ENCODE data around the gene NTHL1.

NTHL1 gene

DNA sequence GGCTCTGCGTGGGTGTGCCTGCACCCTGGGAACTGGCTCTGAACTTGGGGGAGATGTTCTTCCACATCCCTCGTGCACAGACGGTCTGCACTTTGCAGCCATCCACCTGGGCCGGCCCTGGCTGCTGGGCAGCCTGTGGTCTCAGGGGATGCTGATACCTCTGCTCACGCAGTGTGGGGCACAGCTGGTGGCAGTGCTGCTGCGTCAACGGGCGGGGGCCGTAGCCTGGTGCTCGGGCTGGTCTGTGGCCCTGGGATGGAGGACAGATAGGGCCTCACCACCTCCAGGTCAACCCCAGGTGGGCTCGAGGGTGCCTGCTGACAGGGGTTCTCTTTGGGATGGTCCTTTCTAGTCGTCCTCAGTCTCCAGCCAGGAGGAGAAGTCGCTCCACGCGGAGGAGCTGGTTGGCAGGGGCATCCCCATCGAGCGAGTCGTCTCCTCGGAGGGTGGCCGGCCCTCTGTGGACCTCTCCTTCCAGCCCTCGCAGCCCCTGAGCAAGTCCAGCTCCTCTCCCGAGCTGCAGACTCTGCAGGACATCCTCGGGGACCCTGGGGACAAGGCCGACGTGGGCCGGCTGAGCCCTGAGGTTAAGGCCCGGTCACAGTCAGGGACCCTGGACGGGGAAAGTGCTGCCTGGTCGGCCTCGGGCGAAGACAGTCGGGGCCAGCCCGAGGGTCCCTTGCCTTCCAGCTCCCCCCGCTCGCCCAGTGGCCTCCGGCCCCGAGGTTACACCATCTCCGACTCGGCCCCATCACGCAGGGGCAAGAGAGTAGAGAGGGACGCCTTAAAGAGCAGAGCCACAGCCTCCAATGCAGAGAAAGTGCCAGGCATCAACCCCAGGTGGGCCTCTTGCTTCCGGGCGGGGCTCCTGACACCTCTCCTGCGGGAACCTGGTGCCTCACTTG is 36.5 kb upstream of the NTHL1 start:
- no peak for DNase-seq

DNA sequence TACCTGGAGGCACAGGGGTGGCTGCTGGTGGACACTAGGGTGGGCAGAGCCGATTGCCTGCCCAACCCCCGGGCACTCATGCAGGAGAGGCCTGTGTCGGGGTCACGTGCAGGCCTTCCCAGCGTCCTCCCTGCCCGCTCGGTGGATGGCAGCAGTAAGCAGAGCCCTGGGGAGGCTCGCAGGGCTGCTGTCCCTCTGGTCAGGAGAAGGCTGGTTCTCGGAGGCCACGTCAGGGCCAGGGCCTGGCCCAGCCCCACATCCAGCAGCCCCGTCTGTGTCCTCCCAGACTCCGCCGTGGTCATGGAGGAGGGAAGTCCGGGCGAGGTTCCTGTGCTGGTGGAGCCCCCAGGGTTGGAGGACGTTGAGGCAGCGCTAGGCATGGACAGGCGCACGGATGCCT is 35.8 kb upstream of the NTHL1 start:
- DNase-seq = no peak

DNA sequence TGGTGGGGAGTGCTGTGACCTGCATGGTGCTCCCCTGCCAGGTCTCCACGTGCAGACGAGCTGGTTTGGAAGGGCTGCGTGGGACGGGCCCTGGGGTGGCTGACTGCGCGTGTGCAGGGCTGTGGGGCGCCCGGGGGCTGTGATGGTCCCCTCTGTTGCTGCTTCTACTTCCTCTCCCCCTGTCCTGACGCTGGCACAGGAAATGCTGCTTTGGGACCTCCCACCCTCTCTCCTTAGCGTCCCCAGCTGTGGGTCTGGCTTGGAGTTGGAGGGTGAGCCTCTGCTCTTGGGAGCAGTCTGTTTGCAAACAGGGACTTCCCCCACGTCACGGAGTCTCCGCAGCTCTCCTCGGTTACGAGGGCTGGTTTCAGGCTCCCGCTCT is 35.3 kb upstream of the NTHL1 start:
- no peak for DNase-seq

DNA sequence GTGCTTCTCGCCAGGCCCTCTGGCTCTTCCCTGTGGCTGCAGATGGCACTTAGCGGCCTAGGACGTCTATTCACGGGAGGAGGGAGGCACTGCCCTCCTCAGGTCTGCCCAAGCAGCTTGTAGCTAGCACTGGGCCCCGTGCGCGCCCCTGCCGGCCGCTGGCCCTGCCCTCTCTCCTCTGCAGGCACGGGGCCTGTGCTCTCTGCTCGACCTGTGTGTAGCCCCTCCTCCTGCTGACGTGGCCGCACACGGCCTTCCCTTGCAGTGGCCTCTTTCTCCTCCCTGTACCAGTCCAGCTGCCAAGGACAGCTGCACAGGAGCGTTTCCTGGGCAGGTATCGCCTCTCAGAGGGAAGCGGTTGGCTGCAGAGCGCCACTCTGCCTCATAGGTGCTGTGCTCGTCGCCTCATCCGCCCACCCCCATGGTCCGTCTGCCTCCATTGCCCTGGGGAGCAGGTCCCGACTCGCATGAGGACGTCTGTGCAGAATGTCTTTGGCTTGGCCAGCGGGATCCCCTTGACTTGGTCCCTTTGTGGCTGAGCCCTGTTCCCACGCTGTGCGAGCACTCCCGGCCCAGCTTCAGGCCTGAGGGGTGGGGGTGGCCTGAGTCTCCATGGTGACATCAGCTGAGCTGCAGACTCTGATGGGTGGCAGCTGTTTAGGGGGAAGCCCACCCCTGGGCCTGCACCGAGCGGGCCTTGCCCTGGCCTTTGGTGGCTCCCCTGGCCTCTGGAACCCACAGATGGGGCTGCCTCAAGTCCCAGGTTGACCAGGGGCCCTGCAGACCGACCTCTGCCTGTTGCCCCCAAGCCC is 34.7 kb upstream of the NTHL1 start:
- DNase-seq = no peak

DNA sequence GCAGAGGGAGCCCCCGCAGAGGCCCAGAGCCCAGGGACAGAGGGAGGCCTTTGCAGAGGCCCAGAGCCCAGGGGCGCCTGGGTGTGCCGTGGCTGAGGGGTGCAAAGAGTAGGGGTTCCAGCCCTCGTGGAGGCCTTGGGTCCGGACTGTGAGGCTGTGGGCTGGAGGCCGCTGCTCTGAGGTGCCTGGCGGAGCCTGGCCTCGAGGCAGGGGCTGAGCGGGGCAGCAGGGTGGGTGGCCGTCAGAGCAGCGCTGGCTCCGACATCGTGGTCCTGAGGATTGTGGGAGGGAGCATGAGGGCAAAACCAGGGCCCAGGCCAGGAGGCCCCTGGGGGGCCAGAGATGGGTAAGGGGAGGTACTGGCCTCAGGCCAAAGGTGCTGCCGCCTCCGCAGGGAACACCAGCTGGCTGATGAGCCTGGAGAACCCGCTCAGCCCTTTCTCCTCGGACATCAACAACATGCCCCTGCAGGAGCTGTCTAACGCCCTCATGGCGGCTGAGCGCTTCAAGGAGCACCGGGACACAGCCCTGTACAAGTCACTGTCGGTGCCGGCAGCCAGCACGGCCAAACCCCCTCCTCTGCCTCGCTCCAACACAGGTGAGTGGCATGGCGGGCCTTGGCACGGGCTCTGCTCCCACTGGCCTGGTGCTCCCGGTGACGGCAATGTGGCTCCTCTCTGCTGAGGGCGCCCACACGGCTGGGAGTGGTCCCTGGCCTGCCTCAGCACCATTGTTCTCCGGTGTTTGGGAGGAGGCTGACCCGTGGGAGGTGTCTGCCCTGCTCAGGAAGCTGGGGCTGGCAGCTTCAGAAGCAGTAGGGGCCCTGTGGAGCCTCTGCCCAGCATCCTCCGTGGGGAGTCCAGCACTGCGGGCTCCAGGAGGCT is 33.8 kb upstream of the NTHL1 start:
- DNase-seq = no peak

DNA sequence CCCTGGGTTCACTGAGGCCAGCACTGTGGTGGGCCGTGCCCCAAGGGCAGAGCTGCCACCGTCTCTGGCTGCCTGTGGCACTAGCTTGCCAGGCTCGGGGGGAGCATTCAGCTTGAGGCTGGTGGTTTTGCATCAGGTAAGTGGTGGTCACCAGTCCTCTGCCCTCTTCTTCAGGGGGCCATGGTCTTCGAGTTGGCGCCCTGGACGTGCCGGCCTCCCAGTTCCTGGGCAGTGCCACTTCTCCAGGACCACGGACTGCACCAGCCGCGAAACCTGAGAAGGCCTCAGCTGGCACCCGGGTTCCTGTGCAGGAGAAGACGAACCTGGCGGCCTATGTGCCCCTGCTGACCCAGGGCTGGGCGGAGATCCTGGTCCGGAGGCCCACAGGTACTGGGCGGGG is 32.4 kb upstream of the NTHL1 start:
- DNase-seq = no peak

DNA sequence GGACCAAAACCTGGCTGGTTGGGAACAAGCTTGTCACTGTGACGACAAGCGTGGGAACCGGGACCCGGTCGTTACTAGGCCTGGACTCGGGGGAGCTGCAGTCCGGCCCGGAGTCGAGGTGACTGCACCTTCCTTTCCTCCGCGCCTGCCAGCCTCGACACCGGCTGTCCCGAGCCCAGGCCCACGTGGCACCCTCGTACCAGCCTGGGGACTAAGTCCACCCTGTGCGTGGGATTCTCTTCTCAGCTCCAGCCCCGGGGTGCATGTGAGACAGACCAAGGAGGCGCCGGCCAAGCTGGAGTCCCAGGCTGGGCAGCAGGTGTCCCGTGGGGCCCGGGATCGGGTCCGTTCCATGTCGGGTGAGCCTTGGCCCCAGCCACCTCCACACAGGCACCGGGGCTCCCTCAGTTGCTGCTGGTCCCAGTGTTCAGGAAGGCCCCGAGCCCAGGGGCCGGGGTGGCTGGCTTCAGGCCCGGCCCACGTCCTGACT is 31.7 kb upstream of the NTHL1 start:
- DNase-seq = no peak

DNA sequence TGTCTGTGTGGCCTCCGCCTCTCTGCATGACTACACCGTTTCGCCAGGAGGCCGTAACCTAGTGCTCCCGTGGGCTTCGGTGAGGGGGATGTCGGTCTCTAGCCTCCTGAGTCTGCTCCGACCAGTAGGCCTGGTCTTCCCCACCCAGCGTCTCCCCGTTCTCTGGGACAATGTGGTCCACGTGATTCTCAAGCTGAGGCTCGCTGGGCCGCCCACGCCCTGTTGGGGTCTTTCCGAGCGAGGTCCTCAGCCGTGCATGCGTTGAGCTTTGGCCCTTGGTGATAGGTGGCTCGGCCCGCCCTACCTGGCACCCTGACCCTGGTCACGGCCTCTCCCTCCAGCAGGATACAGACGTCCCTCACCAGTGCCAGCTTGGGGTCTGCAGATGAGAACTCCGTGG is 31.1 kb upstream of the NTHL1 start:
- DNase-seq = no peak

DNA sequence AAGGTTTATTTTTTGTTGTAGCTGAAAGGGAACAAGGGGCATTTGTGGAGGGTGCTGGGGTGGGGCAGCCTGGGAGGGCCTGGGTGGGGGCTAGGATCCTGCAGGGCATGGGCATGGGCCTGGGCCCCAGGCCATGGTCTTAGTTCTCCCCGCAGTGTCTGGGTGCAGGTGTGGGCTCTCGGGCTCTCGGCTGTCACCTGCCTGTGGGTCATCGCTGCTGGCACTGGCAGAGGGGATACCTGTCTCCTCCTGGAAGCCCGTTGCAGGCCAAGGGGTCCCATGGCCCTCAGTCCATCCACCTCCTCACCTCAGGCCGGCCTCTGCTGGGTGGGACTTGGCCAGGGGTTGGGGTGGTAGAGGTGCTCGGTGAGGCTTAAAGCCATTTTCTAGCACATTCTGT is 30.5 kb upstream of the NTHL1 start:
- DNase-seq = no peak

DNA sequence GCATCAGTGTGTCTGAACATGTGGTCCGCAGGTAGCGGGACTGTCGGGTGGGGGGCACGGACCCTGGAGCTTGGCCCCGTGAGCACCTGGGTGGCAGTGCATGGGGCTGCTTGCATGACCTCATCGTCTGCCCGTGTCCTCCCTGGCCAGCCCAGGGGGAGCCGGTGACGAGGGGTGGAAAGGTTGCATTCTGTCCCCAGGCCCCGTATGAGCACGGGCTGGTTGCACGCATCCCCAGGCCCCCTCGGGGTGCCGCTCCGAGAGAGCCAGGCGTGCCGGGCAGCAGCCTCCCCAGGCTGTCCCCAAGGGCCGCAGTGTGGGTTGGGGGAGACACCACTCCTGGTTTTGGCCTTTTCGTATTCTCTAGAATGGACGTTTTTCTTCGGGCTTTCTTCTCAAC is 30.1 kb upstream of the NTHL1 start:
- no peak for DNase-seq

DNA sequence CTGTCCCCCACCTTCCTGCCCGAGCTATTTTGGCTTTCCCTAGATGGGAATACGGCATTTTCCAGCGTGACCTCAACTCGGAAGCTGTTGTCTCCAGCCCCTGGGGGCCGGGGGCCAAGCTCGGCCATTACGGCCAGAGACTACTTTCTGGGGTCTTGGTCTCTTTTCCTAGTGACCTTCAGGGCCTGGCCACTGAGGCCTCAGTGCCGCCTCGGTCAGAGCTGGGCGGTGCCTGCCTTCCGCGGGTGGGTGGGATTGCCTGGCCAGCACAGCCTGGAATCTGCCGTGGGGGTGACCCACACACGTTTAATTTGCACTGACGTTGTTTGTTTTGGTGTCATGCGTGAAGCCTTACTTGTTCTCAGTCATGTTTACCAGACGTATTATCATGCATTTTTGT is 29.4 kb upstream of the NTHL1 start:
- DNase-seq = no peak

DNA sequence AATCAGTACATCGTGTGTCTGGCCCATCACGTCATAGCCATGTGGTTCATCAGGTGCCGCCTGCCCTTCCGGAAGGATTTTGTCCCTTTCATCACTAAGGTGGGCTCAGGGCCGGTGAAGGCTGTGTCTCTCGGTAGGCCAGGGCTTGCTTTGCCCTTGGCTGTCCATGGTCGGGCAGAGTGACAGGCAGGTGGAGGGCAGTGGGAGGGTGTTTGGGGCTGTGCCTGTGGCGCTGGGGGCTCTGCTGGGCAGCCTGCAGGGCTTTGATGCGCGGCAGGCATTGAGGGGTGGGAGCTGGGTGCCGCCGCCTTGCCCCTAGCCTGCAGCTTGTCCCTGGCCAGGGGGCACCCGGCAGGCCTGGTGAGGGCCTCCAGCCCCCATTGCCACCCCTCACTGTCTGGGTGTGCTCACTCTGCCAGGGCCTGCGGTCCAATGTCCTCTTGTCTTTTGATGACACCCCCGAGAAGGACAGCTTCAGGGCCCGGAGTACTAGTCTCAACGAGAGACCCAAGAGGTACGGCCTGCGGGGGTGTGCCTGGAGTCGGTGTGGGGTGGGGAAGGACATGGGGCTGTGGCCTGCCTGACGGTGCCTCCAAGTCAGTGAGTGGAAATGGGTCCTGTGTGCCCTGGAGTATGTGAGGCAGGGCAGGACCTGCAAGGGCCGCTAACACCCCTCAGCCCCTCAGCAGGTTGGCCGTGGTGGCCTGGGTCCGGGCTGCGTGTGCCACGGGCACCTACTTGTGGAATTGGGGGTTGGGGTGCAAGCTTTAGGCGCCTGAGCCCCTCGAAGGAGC is 28.6 kb upstream of the NTHL1 start:
- no peak for DNase-seq

DNA sequence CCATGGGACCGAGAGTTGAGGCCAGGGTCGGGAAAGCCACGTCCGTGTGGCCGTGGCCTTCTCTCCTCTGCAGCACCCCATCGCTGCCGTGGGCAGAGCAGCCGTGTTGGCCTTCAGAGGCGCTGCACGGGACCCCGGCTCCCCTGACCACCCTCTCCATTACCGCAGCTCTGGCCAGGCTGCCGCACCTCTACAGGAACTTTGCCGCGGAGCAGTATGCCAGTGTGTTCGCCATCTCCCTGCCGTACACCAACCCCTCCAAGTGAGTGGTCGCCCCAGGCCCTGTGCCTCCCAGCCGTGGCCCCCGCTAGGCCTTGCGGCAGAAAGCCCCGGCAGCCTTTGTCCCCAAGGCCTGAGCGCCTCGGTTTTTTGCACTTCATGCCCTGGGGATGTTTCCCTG is 28.0 kb upstream of the NTHL1 start:
- no peak for DNase-seq

DNA sequence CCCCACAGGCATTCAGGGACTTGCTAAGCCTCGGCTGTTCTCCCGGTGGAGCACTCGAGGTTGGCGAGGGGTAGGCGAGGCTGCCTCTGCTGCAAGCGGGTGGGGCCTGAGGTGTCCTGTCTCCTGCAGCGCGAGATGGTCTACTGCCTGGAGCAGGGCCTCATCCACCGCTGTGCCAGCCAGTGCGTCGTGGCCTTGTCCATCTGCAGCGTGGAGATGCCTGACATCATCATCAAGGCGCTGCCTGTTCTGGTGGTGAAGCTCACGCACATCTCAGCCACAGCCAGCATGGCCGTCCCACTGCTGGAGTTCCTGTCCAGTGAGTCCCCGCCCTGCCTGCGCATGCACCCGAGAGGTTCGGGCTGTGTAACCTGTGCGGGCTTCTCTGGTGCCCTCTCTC is 26.4 kb upstream of the NTHL1 start:
- no peak for DNase-seq

DNA sequence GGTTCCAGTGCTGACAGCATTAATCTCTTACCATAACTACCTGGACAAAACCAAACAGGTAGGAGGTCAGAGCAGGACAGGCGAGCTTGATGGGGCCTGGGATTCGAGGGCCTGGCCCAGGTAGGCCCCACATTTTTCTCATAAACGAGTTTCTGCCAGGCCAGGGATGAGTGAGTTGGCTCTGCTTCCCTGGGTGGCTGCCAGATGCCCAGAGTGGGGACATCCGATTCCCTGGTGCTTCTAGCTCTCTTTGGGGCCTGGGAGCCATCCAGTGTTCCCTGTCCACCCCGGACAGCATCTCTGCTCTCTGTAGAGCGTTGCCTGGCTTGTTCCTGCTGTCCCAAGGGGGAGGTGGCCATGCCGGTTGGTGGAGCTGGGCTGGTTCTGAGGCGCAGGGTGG is 25.3 kb upstream of the NTHL1 start:
- DNase-seq = no peak

DNA sequence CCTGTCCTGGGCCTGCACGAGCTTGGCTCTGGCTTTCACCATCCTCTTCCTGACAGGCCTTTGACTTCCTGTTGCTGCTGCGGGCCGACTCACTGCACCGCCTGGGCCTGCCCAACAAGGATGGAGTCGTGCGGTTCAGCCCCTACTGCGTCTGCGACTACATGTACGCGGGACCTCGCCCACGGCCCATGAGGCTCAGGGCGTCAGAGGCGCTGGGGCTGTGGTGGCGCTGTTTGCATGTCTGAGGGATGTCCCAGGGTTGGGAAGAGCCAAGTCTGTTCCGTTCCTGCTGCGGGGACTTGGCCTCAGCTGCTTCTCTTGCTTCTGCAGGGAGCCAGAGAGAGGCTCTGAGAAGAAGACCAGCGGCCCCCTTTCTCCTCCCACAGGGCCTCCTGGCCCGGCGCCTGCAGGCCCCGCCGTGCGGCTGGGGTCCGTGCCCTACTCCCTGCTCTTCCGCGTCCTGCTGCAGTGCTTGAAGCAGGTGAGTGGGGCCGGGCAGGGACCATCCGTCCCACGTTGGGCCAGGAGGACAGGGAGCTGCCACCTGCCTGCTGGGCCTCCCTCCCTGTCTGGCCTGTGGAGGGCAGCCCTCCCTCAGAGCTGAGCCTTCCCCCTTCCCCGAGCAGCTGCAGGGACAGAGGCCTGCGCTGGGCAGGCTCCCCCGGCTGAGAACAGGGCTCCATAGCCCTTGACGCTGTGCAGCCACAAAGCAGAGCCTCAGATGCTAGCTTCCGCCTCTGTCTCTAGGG is 24.0 kb upstream of the NTHL1 start:
- no peak for DNase-seq

DNA sequence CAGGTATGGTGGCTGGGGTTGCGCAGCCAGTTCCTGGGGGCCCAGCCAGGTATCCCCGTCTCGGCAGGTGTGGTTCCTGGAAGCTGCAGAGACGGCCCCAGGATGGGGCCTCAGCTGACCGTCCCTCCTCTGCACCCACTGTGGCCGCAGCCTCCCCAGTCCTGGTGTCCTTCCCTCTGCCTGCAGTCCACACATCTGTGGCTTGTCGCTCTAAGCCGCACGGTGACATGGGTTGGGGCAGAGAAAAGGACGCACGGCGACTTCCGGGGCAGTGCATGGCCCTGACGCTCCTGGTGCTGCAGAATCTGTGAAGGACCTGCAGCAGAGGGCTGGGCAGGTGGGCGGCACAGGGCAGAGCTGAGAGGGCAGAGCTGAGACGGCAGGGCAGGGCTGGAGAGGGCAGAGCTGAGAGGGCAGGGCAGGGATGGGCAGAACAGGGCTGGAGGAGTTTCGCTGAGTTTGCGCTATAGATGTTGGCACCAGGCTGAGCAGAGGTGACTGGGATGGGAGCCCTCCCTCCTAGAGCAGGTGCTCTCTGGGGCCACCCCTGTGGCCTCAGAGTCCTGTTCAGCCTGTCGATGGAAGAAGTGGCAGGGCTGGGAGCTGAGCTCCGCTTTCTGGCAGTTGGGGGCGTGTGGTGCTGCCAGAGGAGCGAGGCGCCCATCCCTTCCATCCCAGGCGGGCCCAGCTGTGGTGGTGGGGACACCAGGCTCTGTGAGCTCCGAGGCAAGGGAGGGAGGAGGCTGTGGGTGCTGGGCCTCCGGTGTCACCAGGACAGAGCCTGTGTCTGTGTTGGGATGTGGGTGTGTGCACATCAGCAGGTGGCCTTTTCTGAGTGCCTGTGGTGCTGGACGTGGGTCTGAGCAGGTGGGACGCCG is 23.2 kb upstream of the NTHL1 start:
- DNase-seq = no peak

DNA sequence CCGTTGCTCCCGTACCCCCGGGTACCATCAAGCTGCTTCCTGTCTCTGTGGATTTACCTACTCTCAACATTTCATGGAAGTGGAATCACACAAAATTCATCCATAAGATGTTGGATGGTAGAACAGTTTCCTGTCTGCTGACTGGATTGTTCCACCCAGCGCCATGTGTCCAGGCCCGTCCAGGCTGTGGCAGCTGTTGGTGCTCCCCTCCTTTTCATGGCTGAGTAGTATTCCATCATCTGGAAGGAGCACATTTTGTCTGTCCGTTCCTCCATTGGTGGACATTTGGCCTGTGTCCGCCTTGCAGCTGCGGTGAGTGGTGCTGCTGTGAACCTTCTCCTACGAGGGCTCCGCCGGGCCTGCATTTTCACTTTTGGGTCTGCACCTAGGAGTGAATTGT is 18.5 kb upstream of the NTHL1 start:
- DNase-seq = no peak

DNA sequence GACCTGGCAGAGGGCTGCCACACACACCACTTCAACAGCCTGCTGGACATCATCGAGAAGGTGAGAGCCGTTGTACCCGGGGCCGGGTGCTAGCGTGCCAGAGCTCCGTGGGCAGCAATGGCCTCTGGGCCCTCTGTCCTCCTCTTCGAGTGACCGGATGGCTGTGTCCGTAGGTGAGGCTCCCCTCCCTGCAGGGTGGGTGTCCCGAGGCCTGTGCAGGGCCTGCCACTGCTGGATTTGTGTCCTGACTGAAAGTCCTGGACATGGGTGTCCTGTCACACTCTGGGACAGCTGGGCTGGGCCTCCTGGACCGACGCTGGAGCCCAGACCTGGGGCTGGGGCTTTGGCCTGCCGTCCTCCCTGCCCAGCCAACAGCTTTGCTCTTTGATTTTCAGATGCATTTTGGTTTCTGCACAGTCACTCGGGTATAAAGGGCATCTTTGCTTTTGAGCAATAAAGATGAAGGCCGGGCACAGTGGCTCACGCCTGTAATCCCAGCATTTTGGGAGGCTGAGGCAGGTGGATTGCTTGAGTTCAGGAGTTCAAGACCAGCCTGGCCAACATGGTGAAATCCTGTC is 16.8 kb upstream of the NTHL1 start:
- DNase-seq = no peak

DNA sequence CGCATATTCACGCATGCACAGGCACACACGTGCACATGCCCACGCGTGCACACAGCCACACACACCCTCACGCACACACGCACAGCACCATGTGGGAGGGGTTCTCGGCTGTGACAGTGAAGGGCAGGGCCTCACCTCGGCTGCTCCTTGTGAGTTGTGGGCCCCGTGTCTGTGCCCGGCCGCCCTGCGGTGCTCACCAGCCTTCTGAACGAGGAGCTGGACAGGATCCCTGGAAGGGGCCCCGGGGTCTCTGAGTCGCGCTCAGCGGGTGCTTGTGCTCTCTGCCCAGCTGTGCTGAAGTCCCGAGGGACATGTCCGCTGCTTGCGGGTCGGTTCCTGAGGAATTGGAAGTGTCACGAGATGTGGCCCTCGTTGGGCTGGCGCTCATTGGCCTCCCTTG is 16.2 kb upstream of the NTHL1 start:
- DNase-seq = no peak

All from activated CD4-positive, alpha-beta T cell treated with anti-CD3 and anti-CD28 coated beads, Interleukin-10, Interleukin-2, amounts not matched to agents 100 ng/mL and 50 ng/mL, durations not matched to agents 16 hours and 8 hours (primary cell).